Thoracic aorta (tissue), 2 donors: ENCODE measurements around the gene ALG13. TPM values are rescaled to one million over a fixed set of nuclear protein-coding genes. Genes with fewer than 3 reads are reported as not detected.
A peak's percentile ranks its signal among the peaks of the same experiment; 100 is the strongest.

Experiments used
- ATAC-seq: fragments of 150-250 bp; one replicate; pipeline ENCODE4 v1.8.0; 2017; ENCODE audit warnings: low read depth; ENCODE audit not compliant: insufficient number of reproducible peaks, low FRiP score
- DNase-seq: peaks from one replicate; pipeline ENCODE4 v3.0.0-alpha.2; 2020; ENCODE audit warnings: low spot score
- H3K27ac ChIP-seq, 2 donors: fragments of 200-600 bp; sonication (generic); 1 replicate in 1 of 2; 2 replicates in 1 of 2; pipeline ENCODE4 v1.5.1; 2016; ENCODE audit warnings: mild to moderate bottlenecking in 2 of 2, moderate library complexity in 2 of 2
- H3K27me3 ChIP-seq: fragments of 200-600 bp; sonication (generic); replicated peaks from 2 replicates; pipeline ENCODE4 v1.6.0; 2016; ENCODE audit warnings: mild to moderate bottlenecking; ENCODE audit not compliant: insufficient read depth
- H3K36me3 ChIP-seq: fragments of 200-600 bp; sonication (generic); one replicate; pipeline ENCODE4 v1.5.1; 2016
- H3K4me1 ChIP-seq, 2 donors: fragments of 200-600 bp; sonication (generic); 1 replicate in 1 of 2; 2 replicates in 1 of 2; pipeline versions ENCODE4 v1.5.1 to v1.6.0; 2016; ENCODE audit warnings: low read depth in 2 of 2, mild to moderate bottlenecking in 1 of 2; ENCODE audit not compliant: control insufficient read depth in 1 of 2
- H3K4me3 ChIP-seq: fragments of 200-600 bp; sonication (generic); 2 replicates; pipeline ENCODE4 v1.5.1; 2016; ENCODE audit warnings: mild to moderate bottlenecking
- H3K9me3 ChIP-seq: fragments of 200-600 bp; sonication (generic); 2 replicates; pipeline ENCODE4 v1.5.1; 2016
- CTCF ChIP-seq: fragments of 200-600 bp; sonication (generic); IDR thresholded peaks from one replicate; pipeline ENCODE4 v1.5.1; 2019; ENCODE audit warnings: antibody characterized with exemption
- total RNA-seq, 2 donors: library from RNA; depleted of rRNA; stranded (reverse); fragments of >200 nt; gene quantifications; one replicate each; pipeline versions ENCODE4 v1.1.0 to v1.2.3, GENCODE V29; 2016

The ALG13 gene
- total RNA-seq, 2 donors from 2014 or later, result 43.3 to 75.0 TPM

GRCh38 chrX:111661241-111661640, 19.7 kb upstream of the ALG13 start:
- Histone ChIP-seq H3K27me3 (no peaks in the 10 kb centered on the region), H3K36me3 (no peaks in the 10 kb centered on the region), H3K4me3 (no peak overlapping the region), H3K9me3 (no peaks in the 10 kb centered on the region), H3K4me1 (no peaks in the 10 kb centered on the region), H3K27ac (no peak overlapping the region)
- no peak for DNase-seq
- no peak for ATAC-seq
- TF ChIP-seq CTCF, result no peak

- no peak overlapping the region for H3K27ac ChIP-seq
- H3K27me3 ChIP-seq, result no peaks in the 10 kb centered on the region
- H3K36me3 ChIP-seq, result no peaks in the 10 kb centered on the region
- no peak for TF ChIP-seq CTCF
- H3K9me3 ChIP-seq, result no peaks in the 10 kb centered on the region
- no peak overlapping the region for H3K4me3 ChIP-seq
- no peaks in the 10 kb centered on the region for H3K4me1 ChIP-seq
- ATAC-seq (no peak), DNase-seq (no peak)
Measured at GRCh38 chrX:111662292-111662691, 18.7 kb upstream of the ALG13 start.

- no peak for TF ChIP-seq CTCF
- no peaks in the 10 kb centered on the region for H3K36me3 ChIP-seq
- H3K4me3 ChIP-seq, result no peak overlapping the region
- H3K9me3 ChIP-seq, result no peaks in the 10 kb centered on the region
- no peak overlapping the region for H3K27ac ChIP-seq
- DNase-seq, result no peak
- no peak for ATAC-seq
- H3K4me1 ChIP-seq, result no peaks in the 10 kb centered on the region
- H3K27me3 ChIP-seq, result no peaks in the 10 kb centered on the region
Measured at GRCh38 chrX:111671668-111672067, 9.3 kb upstream of the ALG13 start.

- ATAC-seq (no peak), DNase-seq (no peak)
- Histone ChIP-seq H3K36me3 (no peaks in the 10 kb centered on the region), H3K4me1 (peaks cover 0 to 6% of the 10 kb centered on the region in 2 donors), H3K9me3 (no peaks in the 10 kb centered on the region), H3K27me3 (no peaks in the 10 kb centered on the region), H3K27ac (no peak overlapping the region), H3K4me3 (no peak overlapping the region)
- TF ChIP-seq CTCF, result no peak
Measured at GRCh38 chrX:111687305-111687704, 6.3 kb downstream of the ALG13 start.

GRCh38 chrX:111695297-111695880, 14.4 kb downstream of the ALG13 start:
- no peak for TF ChIP-seq CTCF
- no peaks in the 10 kb centered on the region for H3K27me3 ChIP-seq
- peak overlapping the region in 1 of 2 donors; percentile 52 for H3K27ac ChIP-seq
- no peaks in the 10 kb centered on the region for H3K4me1 ChIP-seq
- H3K4me3 ChIP-seq, result peak overlapping the region; percentile 21
- DNase-seq (no peak), ATAC-seq (no peak)
- no peaks in the 10 kb centered on the region for H3K36me3 ChIP-seq
- H3K9me3 ChIP-seq, result no peaks in the 10 kb centered on the region
